Endothelial cell of umbilical vein (primary cell): Measurements from ENCODE around the gene OVOL1. TPM values are rescaled to one million over a fixed set of nuclear protein-coding genes. Genes with fewer than 3 reads are reported as not detected.

Experiments
- BruUV-seq: library from RNA; stranded (reverse); fragments of 400-500 nt; replicated peaks from 2 replicates; lab custom pipeline; 2021; lab: Mats Ljungman, UMichigan
- CTCF ChIA-PET: fragments of 300-600, 350-600 bp; sonication (Branson Sonifier 250); formaldehyde crosslinking; loops from one replicate; lab custom pipeline; 2021; ENCODE audit warnings: antibody characterized with exemption, inconsistent platforms; lab: Charles Lee
- POLR2A ChIA-PET: fragments of 300-600, 350-600 bp; sonication (Branson Sonifier 250); formaldehyde crosslinking; loops from one replicate; lab custom pipeline; 2021; ENCODE audit warnings: antibody characterized with exemption, inconsistent platforms; lab: Charles Lee
- DNase-seq: peaks from one replicate; pipeline ENCODE4 v3.0.0-alpha.2; 2011; ENCODE audit warnings: low read depth, low spot score
- FAIRE-seq: peaks from 2 replicates; lab custom pipeline; 2011; peaks lifted over from hg19 to GRCh38; lab: Jason Lieb, UNC
- H2AFZ ChIP-seq: 2 replicates; pipeline ENCODE4 v1.6.0; 2012; ENCODE audit warnings: low read depth, low read length, control low read depth, inconsistent platforms
- H3K27ac ChIP-seq: 2 replicates; pipeline ENCODE4 v1.5.1; 2011; ENCODE audit warnings: low read depth, mild to moderate bottlenecking, control low read depth, low read length, moderate library complexity; ENCODE audit not compliant: insufficient read depth
- H3K27me3 ChIP-seq, 2 experiments: 2 replicates each; pipeline versions ENCODE4 v1.6.0 to v1.6.1; 2011; ENCODE audit warnings: low read length in 2 of 2, mixed read lengths in 1 of 2; ENCODE audit not compliant: control insufficient read depth in 2 of 2, insufficient read depth in 2 of 2
- H3K36me3 ChIP-seq, 2 experiments: 2 replicates in 1 of 2; 3 replicates in 1 of 2; pipeline ENCODE4 v1.5.1; 2011; ENCODE audit warnings: low read length in 2 of 2, mild to moderate bottlenecking in 1 of 2, moderate library complexity in 1 of 2; ENCODE audit not compliant: control insufficient read depth in 2 of 2, insufficient read depth in 2 of 2; ENCODE audit errors: extremely low read depth in 1 of 2
- H3K4me1 ChIP-seq: 3 replicates; pipeline ENCODE4 v1.5.1; 2011; ENCODE audit warnings: mild to moderate bottlenecking, low read length; ENCODE audit not compliant: control insufficient read depth, insufficient read depth; ENCODE audit errors: extremely low read depth
- H3K4me2 ChIP-seq: 2 replicates; pipeline ENCODE4 v1.6.1; 2011; ENCODE audit warnings: low read length, control low read depth, mixed read lengths; ENCODE audit not compliant: insufficient read depth
- H3K4me3 ChIP-seq, 3 experiments: fragments of 200-600 bp in 1 of 3; sonication (generic), shearing (Covaris generic) in 1 of 3; replicated peaks in 1 of 3; 2 replicates each; pipeline ENCODE4 v1.5.1; 2011 to 2016; ENCODE audit warnings: control low read depth in 3 of 3, low read length in 3 of 3, mild to moderate bottlenecking in 2 of 3, inconsistent platforms in 1 of 3, low read depth in 1 of 3, moderate library complexity in 1 of 3; ENCODE audit not compliant: insufficient read depth in 1 of 3
- H3K79me2 ChIP-seq: 2 replicates; pipeline ENCODE4 v1.6.0; 2012; ENCODE audit warnings: low read length, inconsistent platforms; ENCODE audit not compliant: control insufficient read depth, insufficient read depth
- H3K9ac ChIP-seq: replicated peaks from 2 replicates; pipeline ENCODE3; 2011; ENCODE audit warnings: low read length, control low read depth; ENCODE audit not compliant: insufficient read depth; ENCODE audit errors: extremely low read depth
- H3K9me1 ChIP-seq: replicated peaks from 3 replicates; pipeline ENCODE4 v1.6.0; 2011; ENCODE audit warnings: mild to moderate bottlenecking, low read length; ENCODE audit not compliant: control insufficient read depth, insufficient read depth; ENCODE audit errors: extremely low read depth
- H3K9me3 ChIP-seq: replicated peaks from 2 replicates; pipeline ENCODE4 v1.5.1; 2012; ENCODE audit warnings: low read length, inconsistent platforms; ENCODE audit not compliant: control insufficient read depth, insufficient read depth
- H4K20me1 ChIP-seq: replicated peaks from 2 replicates; pipeline ENCODE3; 2011; ENCODE audit warnings: mild to moderate bottlenecking, low read length; ENCODE audit not compliant: control insufficient read depth, insufficient read depth; ENCODE audit errors: extremely low read depth
- EZH2 ChIP-seq: IDR thresholded peaks from 2 replicates; pipeline ENCODE4 v1.6.1; 2012; ENCODE audit warnings: borderline replicate concordance, low read depth, mild to moderate bottlenecking, moderate library complexity, low read length, inconsistent platforms; ENCODE audit not compliant: severe bottlenecking
- FOS ChIP-seq: IDR thresholded peaks from 2 replicates; pipeline ENCODE4 v1.6.1; 2011; ENCODE audit warnings: mild to moderate bottlenecking, low read length, moderate library complexity, borderline replicate concordance; ENCODE audit not compliant: insufficient read depth
- GATA2 ChIP-seq: IDR thresholded peaks from 2 replicates; pipeline ENCODE4 v1.7.0; 2011; ENCODE audit warnings: low read depth, mild to moderate bottlenecking, moderate library complexity, mixed read lengths, low read length; ENCODE audit not compliant: insufficient read length, insufficient read depth
- JUN ChIP-seq: IDR thresholded peaks from 2 replicates; pipeline ENCODE4 v1.6.1; 2011; ENCODE audit warnings: borderline replicate concordance, low read depth; ENCODE audit not compliant: insufficient read length, insufficient read depth
- MAX ChIP-seq: IDR thresholded peaks from 2 replicates; pipeline ENCODE4 v1.6.1; 2011; ENCODE audit not compliant: insufficient read depth, insufficient read length
- MYC ChIP-seq: IDR thresholded peaks from one replicate; pipeline ENCODE4 v1.6.1; 2011; ENCODE audit warnings: mild to moderate bottlenecking, low read depth, low read length
- POLR2A ChIP-seq: IDR thresholded peaks from 2 replicates; pipeline ENCODE4 v1.6.1; 2012; ENCODE audit warnings: low read depth, mild to moderate bottlenecking, control low read depth, low read length
- POLR2AphosphoS5 ChIP-seq: IDR thresholded peaks from 2 replicates; pipeline ENCODE4 v1.6.1; 2012; ENCODE audit warnings: low read depth, mild to moderate bottlenecking, control low read depth, low read length, moderate library complexity; ENCODE audit not compliant: insufficient read depth
- dilution Hi-C: fragments of 300-500 bp; cut with MboI; formaldehyde crosslinking; loops from one replicate; pipeline ENCODE4 v1.15.0; 2019; ENCODE audit warnings: low sequenced_read_pairs; ENCODE audit not compliant: extremely low pct_ligation_motif_present
- intact Hi-C: fragments of 100-400 bp; cut with micrococcal nuclease; formaldehyde crosslinking; loops from one replicate; pipeline ENCODE4 v1.10.0; 2022
- polyA plus RNA-seq, 4 experiments: library from polyadenylated mRNA; depleted of rRNA in 3 of 4; stranded (reverse) in 3 of 4; unstranded in 1 of 4; fragments of >200 nt; gene quantifications; 2 replicates each; pipeline versions ENCODE4 v1.2.1 to v1.2.3, GENCODE V29; 2011 to 2012; ENCODE audit warnings: missing spikeins in 1 of 4
- total RNA-seq: library from RNA; stranded (reverse); gene quantifications from 2 replicates; pipeline ENCODE4 v1.2.3, GENCODE V29; 2021
- TF ChIP-seq, protein P1 (sequence below), 2 donors: IDR thresholded peaks; 1 replicate in 1 of 2; 2 replicates in 1 of 2; pipeline ENCODE4 v1.5.1; 2011; ENCODE audit warnings: low read length in 2 of 2, mild to moderate bottlenecking in 2 of 2, moderate library complexity in 2 of 2, control low read depth in 1 of 2, inconsistent platforms in 1 of 2, low read depth in 1 of 2; ENCODE audit not compliant: insufficient read depth in 1 of 2; ENCODE audit errors: extremely low read depth in 1 of 2

Gene OVOL1
- total and polyA plus RNA-seq, 2 donors (not counting 3 experiments of a cell fraction or from before 2014, with no cell fraction given): not detected

DNA sequence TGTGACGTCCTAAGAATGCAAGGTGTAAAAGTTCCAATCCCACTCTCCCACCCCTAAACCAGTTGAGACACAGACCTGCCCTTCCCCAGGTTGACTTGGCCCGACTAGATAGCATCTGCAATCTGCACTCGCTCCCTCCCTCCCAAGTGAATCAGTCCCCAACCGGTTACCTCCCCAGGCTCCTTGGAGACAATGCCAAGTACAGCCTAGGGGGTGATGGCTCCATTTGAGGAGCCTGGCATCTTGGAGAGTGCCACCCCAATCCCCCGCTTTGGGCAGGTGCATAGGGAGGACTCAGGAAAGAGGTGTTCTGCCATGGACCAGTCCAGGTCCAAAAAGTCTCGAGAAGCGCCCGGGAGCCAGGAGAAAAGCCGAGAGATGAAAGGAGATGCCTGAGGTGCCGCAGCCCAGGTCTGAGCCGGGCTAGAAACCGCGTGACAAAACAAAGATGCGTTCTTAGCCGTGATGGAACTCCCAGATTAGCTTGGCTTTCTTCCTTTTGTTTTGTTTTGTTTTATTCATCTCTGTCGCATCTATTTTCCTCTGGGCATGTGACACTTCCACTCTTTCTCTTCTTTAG is 28.2 kb downstream of the OVOL1 start:
- Histone ChIP-seq H4K20me1 (no peaks in the 10 kb centered on the region), H3K79me2 (no peaks in the 10 kb centered on the region), H3K9me3 (no peaks in the 10 kb centered on the region), H3K36me3 (no peaks in the 10 kb centered on the region), H2AFZ (no peak overlapping the region), H3K27me3 (peaks cover 7% of the 10 kb centered on the region in 2 experiments), H3K4me2 (no peak overlapping the region), H3K4me1 (no peaks in the 10 kb centered on the region), H3K9me1 (no peaks in the 10 kb centered on the region), H3K27ac (no peak overlapping the region), H3K9ac (no peak overlapping the region), H3K4me3 (no peak overlapping the region)
- no TSS peak for BruUV-seq
- no peak for TF ChIP-seq JUN
- no peak for TF ChIP-seq POLR2A
- no peak for TF ChIP-seq GATA2
- TF ChIP-seq MAX: no peak
- TF ChIP-seq MYC: no peak
- no peak for TF ChIP-seq POLR2AphosphoS5
- no peak for TF ChIP-seq FOS
- TF ChIP-seq EZH2: no peak
- TF ChIP-seq, protein P1, sequence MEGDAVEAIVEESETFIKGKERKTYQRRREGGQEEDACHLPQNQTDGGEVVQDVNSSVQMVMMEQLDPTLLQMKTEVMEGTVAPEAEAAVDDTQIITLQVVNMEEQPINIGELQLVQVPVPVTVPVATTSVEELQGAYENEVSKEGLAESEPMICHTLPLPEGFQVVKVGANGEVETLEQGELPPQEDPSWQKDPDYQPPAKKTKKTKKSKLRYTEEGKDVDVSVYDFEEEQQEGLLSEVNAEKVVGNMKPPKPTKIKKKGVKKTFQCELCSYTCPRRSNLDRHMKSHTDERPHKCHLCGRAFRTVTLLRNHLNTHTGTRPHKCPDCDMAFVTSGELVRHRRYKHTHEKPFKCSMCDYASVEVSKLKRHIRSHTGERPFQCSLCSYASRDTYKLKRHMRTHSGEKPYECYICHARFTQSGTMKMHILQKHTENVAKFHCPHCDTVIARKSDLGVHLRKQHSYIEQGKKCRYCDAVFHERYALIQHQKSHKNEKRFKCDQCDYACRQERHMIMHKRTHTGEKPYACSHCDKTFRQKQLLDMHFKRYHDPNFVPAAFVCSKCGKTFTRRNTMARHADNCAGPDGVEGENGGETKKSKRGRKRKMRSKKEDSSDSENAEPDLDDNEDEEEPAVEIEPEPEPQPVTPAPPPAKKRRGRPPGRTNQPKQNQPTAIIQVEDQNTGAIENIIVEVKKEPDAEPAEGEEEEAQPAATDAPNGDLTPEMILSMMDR (IDR thresholded peaks at IDR 0.05; ENCODE audit: extremely low read depth in 1 of 2, insufficient read depth in 1 of 2, low read depth in 1 of 2, low read length in 2 of 2): no peak
- ChIA-PET POLR2A (no interaction called here), CTCF (interaction anchor here (6.5 kb wide), 1 partner anchor 36 kb away, joined by 109 read pairs; the partner anchor contains the start of gene AP5B1)
- DNase-seq (no peak), FAIRE-seq (no peak)
- intact Hi-C loops: no loop called here
- dilution Hi-C loops: no loop called here
